SU-DHL-6 (cell line): ENCODE results near the gene CACNA1B.

Experiments
- H2AFZ ChIP-seq: fragments of 200-600 bp; sonication (generic); 2 replicates; pipeline ENCODE4 v1.6.1; 2014; ENCODE audit warnings: low read depth, mild to moderate bottlenecking, moderate library complexity, mixed read lengths, antibody characterized with exemption, low read length; ENCODE audit not compliant: severe bottlenecking
- H3F3A ChIP-seq: fragments of 200-600 bp; shearing (Covaris generic); 2 replicates; pipeline ENCODE4 v1.6.0; 2016; ENCODE audit warnings: antibody characterized with exemption, mild to moderate bottlenecking; ENCODE audit not compliant: insufficient read depth
- H3K27ac ChIP-seq: fragments of 200-600 bp; sonication (generic); 2 replicates; pipeline ENCODE4 v1.5.1; 2016; ENCODE audit warnings: low read depth, mild to moderate bottlenecking, low read length, moderate library complexity, mixed read lengths
- H3K27me3 ChIP-seq: fragments of 200-600 bp; sonication (generic), shearing (Covaris generic); 2 replicates; pipeline ENCODE4 v1.6.0; 2014; ENCODE audit warnings: mild to moderate bottlenecking, low read length
- H3K36me3 ChIP-seq: fragments of 200-600 bp; sonication (generic); 2 replicates; pipeline ENCODE4 v1.6.1; 2014; ENCODE audit warnings: mild to moderate bottlenecking, low read length, mixed read lengths
- H3K4me2 ChIP-seq: fragments of 300-600, 200-600 bp; shearing (Covaris generic), sonication (generic); 2 replicates; pipeline ENCODE4 v1.6.0; 2014; ENCODE audit warnings: low read length, low read depth, mild to moderate bottlenecking; ENCODE audit not compliant: poor library complexity, severe bottlenecking
- H3K4me3 ChIP-seq: fragments of 200-600 bp; sonication (generic); 2 replicates; pipeline ENCODE4 v1.5.1; 2014; ENCODE audit warnings: antibody characterized with exemption, low read length, mild to moderate bottlenecking, mixed read lengths; ENCODE audit not compliant: insufficient read depth, poor library complexity, severe bottlenecking
- H3K79me2 ChIP-seq: fragments of 200-600 bp; sonication (generic); 2 replicates; pipeline ENCODE4 v1.6.1; 2014; ENCODE audit warnings: mild to moderate bottlenecking, low read length, moderate library complexity; ENCODE audit not compliant: insufficient read depth
- H3K9ac ChIP-seq: fragments of 200-600 bp; sonication (generic); 2 replicates; pipeline ENCODE4 v1.7.0; 2014; ENCODE audit warnings: mild to moderate bottlenecking, low read length
- H3K9me2 ChIP-seq: fragments of 200-600 bp; sonication (generic); replicated peaks from 2 replicates; pipeline ENCODE4 v1.6.1; 2014; ENCODE audit warnings: low read length; ENCODE audit not compliant: insufficient read depth
- H3K9me3 ChIP-seq: fragments of 200-600 bp; sonication (generic); 2 replicates; pipeline ENCODE4 v1.6.1; 2014; ENCODE audit warnings: low read length, mixed read lengths; ENCODE audit not compliant: insufficient read depth
- H4K20me1 ChIP-seq: fragments of 200-600 bp; sonication (generic); 2 replicates; pipeline ENCODE4 v1.6.1; 2014; ENCODE audit warnings: low read depth, mild to moderate bottlenecking, antibody characterized with exemption, low read length, moderate library complexity, mixed read lengths
- CTCF ChIP-seq: fragments of 200-600 bp; sonication (generic); IDR thresholded peaks from one replicate; pipeline ENCODE4 v1.5.1; 2017; ENCODE audit warnings: antibody characterized with exemption, mild to moderate bottlenecking, low read length, moderate library complexity; ENCODE audit not compliant: insufficient read depth, poor library complexity, severe bottlenecking
- EZH2phosphoT487 ChIP-seq: fragments of 200-600 bp; sonication (generic), shearing (Covaris generic); conservative IDR thresholded peaks from 2 replicates; pipeline ENCODE4 v1.6.1; 2018; ENCODE audit warnings: mild to moderate bottlenecking, antibody characterized with exemption, low read length, moderate library complexity, mixed read lengths

CACNA1B gene

GRCh38 chr9:137969685-137970084, 92.1 kb downstream of the CACNA1B start:
- Histone ChIP-seq H3K36me3 (no peaks in the 10 kb centered on the region), H3K27me3 (no peaks in the 10 kb centered on the region), H3K79me2 (no peaks in the 10 kb centered on the region), H3F3A (no peaks in the 10 kb centered on the region), H3K9me3 (no peaks in the 10 kb centered on the region), H3K4me3 (no peak overlapping the region), H3K4me2 (no peak overlapping the region), H4K20me1 (no peaks in the 10 kb centered on the region), H3K9ac (no peak overlapping the region), H3K27ac (no peak overlapping the region), H3K9me2 (no peaks in the 10 kb centered on the region), H2AFZ (no peak overlapping the region)
- no peak for TF ChIP-seq EZH2phosphoT487
- TF ChIP-seq CTCF = no peak

GRCh38 chr9:137970098-137970497, 92.5 kb downstream of the CACNA1B start:
- Histone ChIP-seq H3K36me3 (no peaks in the 10 kb centered on the region), H2AFZ (no peak overlapping the region), H3K27me3 (no peaks in the 10 kb centered on the region), H4K20me1 (no peaks in the 10 kb centered on the region), H3F3A (no peaks in the 10 kb centered on the region), H3K9me3 (no peaks in the 10 kb centered on the region), H3K9me2 (no peaks in the 10 kb centered on the region), H3K4me2 (no peak overlapping the region), H3K9ac (no peak overlapping the region), H3K79me2 (no peaks in the 10 kb centered on the region), H3K27ac (no peak overlapping the region), H3K4me3 (no peak overlapping the region)
- no peak for TF ChIP-seq CTCF
- TF ChIP-seq EZH2phosphoT487 = no peak

- Histone ChIP-seq H3K36me3 (no peaks in the 10 kb centered on the region), H3K79me2 (no peaks in the 10 kb centered on the region), H2AFZ (no peak overlapping the region), H3K9ac (no peak overlapping the region), H3K9me3 (no peaks in the 10 kb centered on the region), H3K9me2 (no peaks in the 10 kb centered on the region), H3K27ac (no peak overlapping the region), H3K4me2 (no peak overlapping the region), H3K4me3 (no peak overlapping the region), H3F3A (no peaks in the 10 kb centered on the region), H4K20me1 (no peaks in the 10 kb centered on the region), H3K27me3 (no peaks in the 10 kb centered on the region)
- TF ChIP-seq CTCF (no peak), EZH2phosphoT487 (no peak)
These were observed 93.3 kb downstream of the CACNA1B start for GRCh38 chr9:137970686-137971476.
